ENCODE results near the gene RAD51AP1. TPM values are rescaled to one million over a fixed set of nuclear protein-coding genes. Genes with fewer than 3 reads are reported as not detected.

The RAD51AP1 gene
- total RNA-seq, 1 experiment from 2014 or later: 10.8 TPM

DNA sequence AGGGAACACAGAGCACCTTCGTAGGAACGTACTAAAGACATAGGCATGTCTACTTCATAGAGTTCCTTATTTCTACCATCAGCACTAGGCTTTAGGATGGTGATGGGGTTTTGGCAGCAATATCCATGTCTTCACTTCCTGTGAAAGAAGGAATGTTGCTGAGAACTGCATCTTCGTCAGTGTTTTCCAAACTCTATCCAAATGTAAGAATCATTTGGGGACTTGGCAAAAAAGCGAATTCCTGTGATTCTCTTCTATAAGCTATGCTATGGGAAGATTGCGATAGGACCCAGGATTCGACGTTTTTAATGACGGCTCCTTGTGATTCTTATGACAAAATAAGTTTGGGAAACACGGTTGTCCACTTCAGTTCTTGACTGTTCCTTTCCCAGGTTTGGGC, 70.4 kb downstream of the RAD51AP1 start:
- Mint-ChIP-seq H3K27me3 (ENCODE audit: insufficient read depth, unreplicated experiment) (peaks cover 7% of the 10 kb centered on the region), H3K4me3 (ENCODE audit: unreplicated experiment) (no peak overlapping the region), H3K4me1 (ENCODE audit: insufficient read depth, unreplicated experiment) (no peaks in the 10 kb centered on the region), H3K9me3 (ENCODE audit: unreplicated experiment) (no peaks in the 10 kb centered on the region), H3K36me3 (ENCODE audit: insufficient read depth, unreplicated experiment) (peaks cover 36% of the 10 kb centered on the region), H3K27ac (ENCODE audit: low read depth, unreplicated experiment) (no peak overlapping the region)
- intact Hi-C loops (cut with micrococcal nuclease): no loop called here
- ChIA-PET POLR2A (no interaction called here), CTCF (interaction anchor here (1.0 kb wide), 2 partner anchors 148 to 247 kb away, joined by 3 to 4 read pairs; no protein-coding TSS in a partner anchor)
- BruUV-seq (replicated peaks): no TSS peak
- no peak for DNase-seq (ENCODE audit: unreplicated experiment)
- TF ChIP-seq, protein P1, sequence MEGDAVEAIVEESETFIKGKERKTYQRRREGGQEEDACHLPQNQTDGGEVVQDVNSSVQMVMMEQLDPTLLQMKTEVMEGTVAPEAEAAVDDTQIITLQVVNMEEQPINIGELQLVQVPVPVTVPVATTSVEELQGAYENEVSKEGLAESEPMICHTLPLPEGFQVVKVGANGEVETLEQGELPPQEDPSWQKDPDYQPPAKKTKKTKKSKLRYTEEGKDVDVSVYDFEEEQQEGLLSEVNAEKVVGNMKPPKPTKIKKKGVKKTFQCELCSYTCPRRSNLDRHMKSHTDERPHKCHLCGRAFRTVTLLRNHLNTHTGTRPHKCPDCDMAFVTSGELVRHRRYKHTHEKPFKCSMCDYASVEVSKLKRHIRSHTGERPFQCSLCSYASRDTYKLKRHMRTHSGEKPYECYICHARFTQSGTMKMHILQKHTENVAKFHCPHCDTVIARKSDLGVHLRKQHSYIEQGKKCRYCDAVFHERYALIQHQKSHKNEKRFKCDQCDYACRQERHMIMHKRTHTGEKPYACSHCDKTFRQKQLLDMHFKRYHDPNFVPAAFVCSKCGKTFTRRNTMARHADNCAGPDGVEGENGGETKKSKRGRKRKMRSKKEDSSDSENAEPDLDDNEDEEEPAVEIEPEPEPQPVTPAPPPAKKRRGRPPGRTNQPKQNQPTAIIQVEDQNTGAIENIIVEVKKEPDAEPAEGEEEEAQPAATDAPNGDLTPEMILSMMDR (IDR thresholded peaks at IDR 0.05; ENCODE audit: unreplicated experiment): no peak

Other genes with a start within 250 kb of the RAD51AP1 start
- 44.0 and 45.8 TPM in 2 replicates for gene TIGAR, start 217.7 kb upstream of the RAD51AP1 start, total RNA-seq (2022)
- not detected in 2 replicates for gene FGF23, start 159.2 kb upstream of the RAD51AP1 start, total RNA-seq (2022)
- gene FGF6, start 93.1 kb upstream of the RAD51AP1 start, total RNA-seq (2022): not detected in 2 replicates
- gene DYRK4, start 23.3 kb downstream of the RAD51AP1 start, total RNA-seq (2022): 77.9 and 87.1 TPM in 2 replicates
- 0.54 and 1.1 TPM in 2 replicates for gene AKAP3, start 110.2 kb downstream of the RAD51AP1 start, total RNA-seq (2022)
- gene NDUFA9, start 110.2 kb downstream of the RAD51AP1 start, total RNA-seq (2022): 90.1 and 110 TPM in 2 replicates
- not detected in 2 replicates for gene GALNT8, start 181.5 kb downstream of the RAD51AP1 start, total RNA-seq (2022)